HepG2 (cell line): ENCODE results near the gene TFAP2E. TPM values are rescaled to one million over a fixed set of nuclear protein-coding genes. Genes with fewer than 3 reads are reported as not detected.

Source experiments
- ARNT ChIP-seq: fragments of 450-650 bp; IDR thresholded peaks from 2 replicates; pipeline ENCODE4 v1.6.1; 2017
- CSRNP2 ChIP-seq: sonication (generic); formaldehyde crosslinking; conservative IDR thresholded peaks from 2 replicates; pipeline ENCODE4 v1.8.0; 2022; ENCODE audit warnings: low read depth, missing genetic modification reagents
- E2F1 ChIP-seq: sonication (generic); formaldehyde crosslinking; IDR thresholded peaks from 2 replicates; pipeline ENCODE4 v1.5.0; 2020; ENCODE audit warnings: missing genetic modification reagents
- HNRNPL ChIP-seq: fragments of 200-400 bp; formaldehyde crosslinking; IDR thresholded peaks from 2 replicates; pipeline ENCODE4 v1.6.1; 2017; ENCODE audit warnings: mild to moderate bottlenecking, low read depth, low read length
- JARID2 ChIP-seq: sonication (generic); formaldehyde crosslinking; IDR thresholded peaks from 2 replicates; pipeline ENCODE4 v1.8.1; 2023; ENCODE audit warnings: missing genetic modification reagents, inconsistent platforms; ENCODE audit not compliant: insufficient replicate concordance
- KDM1A ChIP-seq: IDR thresholded peaks from 2 replicates; pipeline ENCODE4 v1.6.1; 2016; ENCODE audit warnings: missing compliant biosample characterization
- MEIS1 ChIP-seq: sonication (generic); formaldehyde crosslinking; IDR thresholded peaks from 2 replicates; pipeline ENCODE4 v1.9.0; 2021; ENCODE audit warnings: mild to moderate bottlenecking, missing genetic modification reagents, moderate library complexity, borderline replicate concordance
- MTA1 ChIP-seq: sonication (generic); formaldehyde crosslinking; IDR thresholded peaks from 2 replicates; pipeline ENCODE4 v1.4.0; 2020; ENCODE audit warnings: missing genetic modification reagents, mild to moderate bottlenecking, borderline replicate concordance
- NR2F2 ChIP-seq: IDR thresholded peaks from 2 replicates; pipeline ENCODE4 v1.6.1; 2012; ENCODE audit warnings: low read depth, inconsistent platforms, borderline replicate concordance
- PITX1 ChIP-seq: sonication (generic); formaldehyde crosslinking; IDR thresholded peaks from 2 replicates; pipeline ENCODE4 v1.5.1; 2020; ENCODE audit warnings: mild to moderate bottlenecking, missing genetic modification reagents
- RBAK ChIP-seq: sonication (generic); formaldehyde crosslinking; IDR thresholded peaks from 2 replicates; pipeline ENCODE4 v1.5.1; 2020; ENCODE audit warnings: mild to moderate bottlenecking, missing genetic modification reagents
- RFXANK ChIP-seq: IDR thresholded peaks from 2 replicates; pipeline ENCODE4 v1.6.1; 2016
- SP4 ChIP-seq: sonication (generic); formaldehyde crosslinking; IDR thresholded peaks from 2 replicates; pipeline ENCODE4 v1.8.1; 2023; ENCODE audit warnings: mild to moderate bottlenecking, missing genetic modification reagents
- TSC22D2 ChIP-seq: sonication (generic); formaldehyde crosslinking; IDR thresholded peaks from 2 replicates; pipeline ENCODE4 v1.5.1; 2020; ENCODE audit warnings: missing genetic modification reagents, mild to moderate bottlenecking, borderline replicate concordance
- ZBTB25 ChIP-seq: IDR thresholded peaks from 2 replicates; pipeline ENCODE4 v1.6.1; 2018; ENCODE audit warnings: missing genetic modification reagents
- ZBTB7B ChIP-seq: sonication (generic); formaldehyde crosslinking; IDR thresholded peaks from 2 replicates; pipeline ENCODE4 v1.4.0; 2020; ENCODE audit warnings: missing genetic modification reagents
- ZNF256 ChIP-seq: sonication (generic); formaldehyde crosslinking; conservative IDR thresholded peaks from 2 replicates; pipeline ENCODE4 v1.4.0; 2020; ENCODE audit warnings: missing genetic modification reagents
- ZNF276 ChIP-seq: sonication (generic); formaldehyde crosslinking; IDR thresholded peaks from 2 replicates; pipeline ENCODE4 v1.4.0; 2020; ENCODE audit warnings: mild to moderate bottlenecking, low read depth, missing genetic modification reagents
- ZNF33B ChIP-seq: sonication (generic); formaldehyde crosslinking; IDR thresholded peaks from 2 replicates; pipeline ENCODE4 v1.5.1; 2020; ENCODE audit warnings: mild to moderate bottlenecking, missing genetic modification reagents
- ZNF451 ChIP-seq: sonication (generic); formaldehyde crosslinking; IDR thresholded peaks from 2 replicates; pipeline ENCODE4 v1.5.0; 2020; ENCODE audit warnings: mild to moderate bottlenecking, missing genetic modification reagents
- ZNF547 ChIP-seq: sonication (generic); formaldehyde crosslinking; IDR thresholded peaks from 2 replicates; pipeline ENCODE4 v1.5.1; 2020; ENCODE audit warnings: mild to moderate bottlenecking, missing genetic modification reagents
- ZNF576 ChIP-seq: sonication (generic); formaldehyde crosslinking; IDR thresholded peaks from 2 replicates; pipeline ENCODE4 v1.4.0; 2020; ENCODE audit warnings: mild to moderate bottlenecking, missing genetic modification reagents
- ZNF605 ChIP-seq: sonication (generic); formaldehyde crosslinking; IDR thresholded peaks from 2 replicates; pipeline ENCODE4 v1.8.0; 2022; ENCODE audit warnings: mild to moderate bottlenecking, missing genetic modification reagents
- ZNF816 ChIP-seq: sonication (generic); formaldehyde crosslinking; IDR thresholded peaks from 2 replicates; pipeline ENCODE4 v1.8.0; 2022; ENCODE audit warnings: missing genetic modification reagents, mild to moderate bottlenecking, borderline replicate concordance
- polyA plus RNA-seq, 8 experiments: library from polyadenylated mRNA; depleted of rRNA in 3 of 8; stranded (reverse) in 7 of 8; unstranded in 1 of 8; fragments of >200 nt; fragmentation: Illumina TruSeq in 4 of 8; extraction: Trizol in 4 of 8; gene quantifications; 2 replicates each; pipeline versions ENCODE4 v1.2.1 to v1.2.3, GENCODE V29; 2011 to 2016; ENCODE audit warnings: low read depth in 4 of 8, missing spikeins in 1 of 8, mixed read lengths in 1 of 8; ENCODE audit not compliant: insufficient read depth in 1 of 8
- total RNA-seq, 5 experiments: library from RNA; depleted of rRNA; stranded (reverse); fragments of >200 nt; fragmentation: Illumina TruSeq; extraction: Trizol; gene quantifications; 2 replicates each; pipeline ENCODE4 v1.2.3, GENCODE V29; 2016; ENCODE audit warnings: low read depth in 1 of 5

The TFAP2E gene
- total and polyA plus RNA-seq, 2 of the 13 experiments (the other 11 are each of a cell fraction or from before 2014, with no cell fraction given): 0.31 to 0.41 TPM

GRCh38 chr1:35557611-35558373, 15.3 kb upstream of the TFAP2E start, which contains the start of gene NCDN (continued):
- peak; percentile 41; the same call in 1 of the 2 replicates for TF ChIP-seq ZBTB25 (CRISPR knock-in tag)
- no peak for TF ChIP-seq CSRNP2 (CRISPR knock-in tag)
- TF ChIP-seq PITX1 (CRISPR knock-in tag): peak; percentile 35; the same call in 1 of the 2 replicates
- peak; percentile 77 for TF ChIP-seq JARID2
- TF ChIP-seq MTA1: no peak
- peak; percentile 27; the same call in 1 of the 2 replicates for TF ChIP-seq ZNF33B (CRISPR knock-in tag)
- 0 out of 2 replicates have a peak, but pooled peaks have one; percentile 1 for TF ChIP-seq ZNF451 (CRISPR knock-in tag)
- TF ChIP-seq ZBTB7B (CRISPR knock-in tag): no peak
- TF ChIP-seq TSC22D2 (CRISPR knock-in tag): no peak
- no peak for TF ChIP-seq RFXANK
- TF ChIP-seq ZNF816: no peak
- no peak for TF ChIP-seq KDM1A (CRISPR knock-in tag)
- 0 out of 2 replicates have a peak, but pooled peaks have one; percentile 21 for TF ChIP-seq ZNF256 (CRISPR knock-in tag)
- no peak for TF ChIP-seq ZNF576 (CRISPR knock-in tag)
- TF ChIP-seq MEIS1: 0 out of 2 replicates have a peak, but pooled peaks have one; percentile 84
- TF ChIP-seq ARNT: no peak
- no peak; the same call in 1 of the 2 replicates for TF ChIP-seq ZNF547 (CRISPR knock-in tag)
- no peak for TF ChIP-seq NR2F2
- no peak for TF ChIP-seq RBAK (CRISPR knock-in tag)
- no peak for TF ChIP-seq ZNF276 (CRISPR knock-in tag)
- TF ChIP-seq E2F1 (CRISPR knock-in tag): no peak
- TF ChIP-seq HNRNPL: no peak
- peak; percentile 90 for TF ChIP-seq SP4 (CRISPR knock-in tag)
- TF ChIP-seq ZNF605 (CRISPR knock-in tag): no peak
